ENCODE measurements around the gene SIRT2.
"Not testable (repeated sequence)": the region's sequence is repeated elsewhere in the genome, so short reads cannot be mapped to it uniquely, and the experiment has no call there.

The SIRT2 gene

GRCh38 chr19:38899447-38900201, at the start of gene SIRT2, which contains the start of gene NFKBIB:
Gene SIRT2 (minus strand): TSS chr19:38899618. CDS start chr19:38899521, 97 bp downstream.
Gene NFKBIB (plus strand): TSS chr19:38899969. CDS start chr19:38900033, 64 bp downstream.
- peaks cover 24% of the 10 kb centered on the region for H3K36me3 Mint-ChIP-seq (ENCODE audit: low read depth)
- H3K9me3 Mint-ChIP-seq: no peaks in the 10 kb centered on the region
- H3K27ac Mint-ChIP-seq: peak within 1 kb of the TSS; percentile 94
- peak within 1 kb of the TSS; percentile 99 for H3K4me3 Mint-ChIP-seq
- H3K27me3 Mint-ChIP-seq: no peaks in the 10 kb centered on the region
- H3K4me1 Mint-ChIP-seq (ENCODE audit: low read depth): peaks cover 45% of the 10 kb centered on the region

GRCh38 chr19:38946229-38947010, 47.0 kb upstream of the SIRT2 start:
- Mint-ChIP-seq H3K36me3 (ENCODE audit: low read depth) (no peaks in the 10 kb centered on the region), H3K27me3 (peaks cover 13% of the 10 kb centered on the region), H3K9me3 (no peaks in the 10 kb centered on the region), H3K4me3 (no peak overlapping the region), H3K4me1 (ENCODE audit: low read depth) (peaks cover 12% of the 10 kb centered on the region), H3K27ac (no peak overlapping the region)

- no peaks in the 10 kb centered on the region for H3K9me3 Mint-ChIP-seq
- no peak overlapping the region for H3K4me3 Mint-ChIP-seq
- peaks cover 13% of the 10 kb centered on the region for H3K27me3 Mint-ChIP-seq
- H3K4me1 Mint-ChIP-seq (ENCODE audit: low read depth): peaks cover 12% of the 10 kb centered on the region
- no peaks in the 10 kb centered on the region for H3K36me3 Mint-ChIP-seq (ENCODE audit: low read depth)
- no peak overlapping the region for H3K27ac Mint-ChIP-seq
These were observed 46.3 kb upstream of the SIRT2 start for GRCh38 chr19:38945562-38946228.

GRCh38 chr19:38944981-38945506, 45.6 kb upstream of the SIRT2 start:
- Mint-ChIP-seq H3K27me3 (peaks cover 10% of the 10 kb centered on the region), H3K36me3 (ENCODE audit: low read depth) (no peaks in the 10 kb centered on the region), H3K4me3 (no peak overlapping the region), H3K4me1 (ENCODE audit: low read depth) (peaks cover 7% of the 10 kb centered on the region), H3K27ac (no peak overlapping the region), H3K9me3 (no peaks in the 10 kb centered on the region)

GRCh38 chr19:38942471-38943181, 43.2 kb upstream of the SIRT2 start:
- H3K27ac Mint-ChIP-seq: no peak overlapping the region
- no peaks in the 10 kb centered on the region for H3K36me3 Mint-ChIP-seq (ENCODE audit: low read depth)
- H3K9me3 Mint-ChIP-seq: no peaks in the 10 kb centered on the region
- no peak overlapping the region for H3K4me3 Mint-ChIP-seq
- no peaks in the 10 kb centered on the region for H3K4me1 Mint-ChIP-seq (ENCODE audit: low read depth)
- H3K27me3 Mint-ChIP-seq: peaks cover 3% of the 10 kb centered on the region

GRCh38 chr19:38941979-38942378, 42.6 kb upstream of the SIRT2 start:
- H3K4me3 Mint-ChIP-seq: no peak overlapping the region
- H3K9me3 Mint-ChIP-seq: no peaks in the 10 kb centered on the region
- H3K36me3 Mint-ChIP-seq (ENCODE audit: low read depth): no peaks in the 10 kb centered on the region
- H3K27ac Mint-ChIP-seq: no peak overlapping the region
- peaks cover 3% of the 10 kb centered on the region for H3K27me3 Mint-ChIP-seq
- no peaks in the 10 kb centered on the region for H3K4me1 Mint-ChIP-seq (ENCODE audit: low read depth)

GRCh38 chr19:38941466-38941865, 42.0 kb upstream of the SIRT2 start:
- not testable (repeated sequence) for H3K4me1 Mint-ChIP-seq (ENCODE audit: low read depth); H3K27me3 Mint-ChIP-seq; H3K36me3 Mint-ChIP-seq (ENCODE audit: low read depth); H3K9me3 Mint-ChIP-seq; H3K4me3 Mint-ChIP-seq; H3K27ac Mint-ChIP-seq

- H3K4me3 Mint-ChIP-seq: no peak overlapping the region
- H3K27ac Mint-ChIP-seq: no peak overlapping the region
- H3K27me3 Mint-ChIP-seq: peaks cover 3% of the 10 kb centered on the region
- H3K9me3 Mint-ChIP-seq: peaks cover under 1% of the 10 kb centered on the region
- peaks cover 2% of the 10 kb centered on the region for H3K36me3 Mint-ChIP-seq (ENCODE audit: low read depth)
- no peaks in the 10 kb centered on the region for H3K4me1 Mint-ChIP-seq (ENCODE audit: low read depth)
These were observed 40.5 kb upstream of the SIRT2 start for GRCh38 chr19:38939957-38940356.

GRCh38 chr19:38933544-38933943, 34.1 kb upstream of the SIRT2 start:
- Mint-ChIP-seq H3K4me3 (no peak overlapping the region), H3K36me3 (ENCODE audit: low read depth) (peaks cover 36% of the 10 kb centered on the region), H3K27me3 (no peaks in the 10 kb centered on the region), H3K4me1 (ENCODE audit: low read depth) (peaks cover 37% of the 10 kb centered on the region), H3K9me3 (peaks cover 5% of the 10 kb centered on the region), H3K27ac (no peak overlapping the region)

- Mint-ChIP-seq H3K4me1 (ENCODE audit: low read depth) (peaks cover 44% of the 10 kb centered on the region), H3K27ac (no peak overlapping the region)
These were observed 33.2 kb upstream of the SIRT2 start for GRCh38 chr19:38932425-38933179.

GRCh38 chr19:38931521-38931793, 32.0 kb upstream of the SIRT2 start:
- H3K36me3 Mint-ChIP-seq (ENCODE audit: low read depth): peaks cover 38% of the 10 kb centered on the region
- H3K27me3 Mint-ChIP-seq: no peaks in the 10 kb centered on the region
- peaks cover 44% of the 10 kb centered on the region for H3K4me1 Mint-ChIP-seq (ENCODE audit: low read depth)
- peaks cover 5% of the 10 kb centered on the region for H3K9me3 Mint-ChIP-seq
- H3K27ac Mint-ChIP-seq: peak overlapping the region; percentile 99
- H3K4me3 Mint-ChIP-seq: peak overlapping the region; percentile 99

More at GRCh38 chr19:38932425-38933179, 33.2 kb upstream of the SIRT2 start:
- no peaks in the 10 kb centered on the region for H3K27me3 Mint-ChIP-seq
- peaks cover 38% of the 10 kb centered on the region for H3K36me3 Mint-ChIP-seq (ENCODE audit: low read depth)
- peak overlapping the region; percentile 99 for H3K4me3 Mint-ChIP-seq
- peaks cover 5% of the 10 kb centered on the region for H3K9me3 Mint-ChIP-seq

- Mint-ChIP-seq H3K27ac (peak within 1 kb of the TSS; percentile 99), H3K4me3 (peak within 1 kb of the TSS; percentile 99), H3K9me3 (peaks cover 5% of the 10 kb centered on the region), H3K27me3 (no peaks in the 10 kb centered on the region), H3K4me1 (ENCODE audit: low read depth) (peaks cover 44% of the 10 kb centered on the region), H3K36me3 (ENCODE audit: low read depth) (peaks cover 38% of the 10 kb centered on the region)
These were observed 31.5 kb upstream of the SIRT2 start, which contains the start of gene MRPS12 for GRCh38 chr19:38930776-38931520. Gene MRPS12 (plus strand): TSS chr19:38930944. CDS start chr19:38931295, 351 bp downstream.
